Cerebellar nuclear complex (tissue), 1 donor: ENCODE data around the gene EVPLL.
"Not testable (repeated sequence)": the region's sequence is repeated elsewhere in the genome, so short reads cannot be mapped to it uniquely, and the experiment has no call there.

Source experiments
- DNase-seq, 2 experiments: peaks; one replicate each; lab custom pipeline; 2025; lab: John Stamatoyannopoulos, UW

Gene EVPLL

DNA sequence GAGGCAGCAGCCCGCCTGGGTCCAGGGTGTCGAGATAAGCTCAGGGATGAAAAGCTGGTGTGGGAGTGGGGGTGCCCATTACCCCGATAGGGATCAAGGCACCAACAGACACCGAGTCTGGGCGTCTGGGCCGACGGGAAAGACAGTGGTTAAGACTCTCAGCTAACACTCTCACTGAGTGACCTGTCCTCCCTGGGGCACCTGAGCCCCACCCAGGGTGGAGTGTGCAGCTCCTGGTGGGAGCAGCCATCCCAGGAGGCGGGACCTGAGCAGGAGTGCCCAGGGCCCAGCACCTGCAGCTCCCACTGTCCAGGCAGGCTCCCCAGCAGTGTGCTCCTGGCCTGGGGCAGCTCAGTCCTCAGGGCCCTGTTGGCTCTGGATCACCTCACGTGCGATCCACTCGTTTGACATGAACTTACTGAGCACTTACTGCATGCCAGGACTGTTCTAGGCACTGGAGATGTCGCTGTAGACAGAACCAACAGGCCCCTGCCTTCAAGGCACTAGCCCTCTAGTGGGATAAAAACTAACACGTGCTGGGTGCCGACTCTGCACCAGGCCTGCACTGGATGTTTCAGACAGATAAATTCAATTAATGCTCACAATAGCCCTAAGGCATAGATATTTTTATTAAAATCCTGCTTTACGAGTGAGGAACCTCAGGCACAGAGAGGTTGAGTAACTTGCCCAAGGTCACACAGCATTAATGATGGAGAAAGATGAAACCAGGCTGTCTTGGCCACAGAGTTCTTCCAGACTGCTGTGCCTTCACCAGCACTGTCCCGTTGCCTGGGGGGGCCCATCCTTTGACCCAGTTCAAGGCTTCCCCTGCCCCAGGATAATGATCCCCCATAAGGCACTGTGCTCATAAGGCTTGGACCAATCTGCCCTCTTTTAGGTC, 1.9 kb downstream of the EVPLL start:
- DNase-seq: no peak

DNA sequence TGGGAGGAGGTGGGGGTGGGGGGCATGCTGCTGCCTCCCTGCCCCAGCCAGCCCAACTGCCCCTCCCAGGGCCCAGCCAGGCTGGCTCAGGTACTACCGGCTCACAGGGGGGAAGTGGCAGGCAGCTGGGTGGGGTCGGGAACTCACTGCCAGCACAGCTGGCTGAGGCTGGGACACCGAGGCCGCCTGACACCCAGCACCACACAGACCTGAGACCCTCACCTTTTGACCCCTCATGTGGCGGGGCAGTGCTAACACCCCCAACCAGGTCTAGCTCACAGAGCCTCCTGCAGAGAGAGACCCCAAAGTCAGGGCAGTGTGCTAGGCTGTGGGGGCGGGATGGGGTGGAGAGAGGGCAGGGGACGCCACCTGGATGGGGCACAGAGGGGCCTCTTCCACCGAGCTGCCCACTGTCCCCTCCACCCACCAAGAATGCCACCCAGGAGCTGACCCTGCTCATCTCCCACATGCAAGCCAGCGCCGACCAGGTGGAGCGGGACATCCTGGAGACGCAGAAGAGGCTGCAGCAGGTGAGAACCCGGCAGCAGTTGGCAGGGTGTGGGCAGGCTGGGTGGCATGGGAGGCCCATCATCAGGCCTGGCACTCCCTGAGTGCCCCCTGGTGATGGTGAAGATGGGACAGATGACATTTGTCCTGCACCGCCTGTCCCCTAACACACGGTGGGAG, 3.0 kb downstream of the EVPLL start:
- no peak for DNase-seq

DNA sequence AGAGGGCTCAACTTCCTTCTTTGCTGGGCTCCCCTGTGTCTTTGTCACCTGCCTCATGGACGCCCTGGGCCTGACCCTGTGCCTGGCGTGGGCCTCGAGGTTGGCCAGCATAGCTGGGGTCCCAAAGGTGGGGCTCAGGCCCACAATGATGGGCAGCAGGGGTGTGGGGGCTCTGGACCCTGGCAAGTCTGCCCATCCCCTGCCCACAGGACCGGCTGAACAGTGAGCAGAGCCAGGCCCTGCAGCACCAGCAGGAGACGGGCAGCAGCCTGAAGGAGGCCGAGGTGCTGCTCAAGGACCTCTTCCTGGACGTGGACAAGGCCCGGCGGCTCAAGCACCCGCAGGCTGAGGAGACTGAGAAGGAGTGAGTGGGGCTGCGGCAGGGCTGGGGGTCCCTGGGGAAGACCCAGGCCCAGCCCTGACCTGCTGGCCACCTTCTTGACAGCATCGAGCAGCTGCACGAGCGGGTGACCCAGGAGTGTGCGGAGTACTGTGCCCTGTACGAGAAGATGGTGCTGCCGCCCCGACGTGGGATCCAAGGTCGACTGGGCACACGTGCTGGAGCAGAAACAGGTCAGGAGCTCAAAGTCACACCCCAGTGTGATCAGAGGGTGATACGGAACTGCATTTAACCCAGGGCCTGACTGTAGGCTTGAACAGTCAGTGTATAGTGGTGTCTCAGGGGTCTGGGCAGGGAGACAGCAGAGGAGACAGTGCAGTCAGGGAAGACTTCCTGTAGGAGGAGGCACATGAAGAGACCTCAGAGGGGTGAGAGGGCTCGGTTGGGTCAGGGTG, 3.8 kb downstream of the EVPLL start:
- no peak for DNase-seq

DNA sequence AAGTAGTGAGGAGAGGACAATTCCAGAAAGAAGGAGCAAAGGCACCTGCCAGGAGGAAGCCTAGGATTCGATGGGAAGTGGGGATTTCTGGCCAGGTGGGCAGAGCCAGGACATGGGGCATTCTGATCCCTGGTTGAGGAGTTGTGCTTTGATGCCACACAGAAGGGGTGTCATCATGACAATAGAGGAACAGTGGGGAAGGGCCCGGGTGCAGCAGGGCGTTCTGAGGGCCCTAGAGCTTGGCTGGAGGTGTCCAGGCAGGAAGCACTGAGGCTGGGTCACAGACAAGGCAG, 4.3 kb downstream of the EVPLL start:
- DNase-seq: no peak

DNA sequence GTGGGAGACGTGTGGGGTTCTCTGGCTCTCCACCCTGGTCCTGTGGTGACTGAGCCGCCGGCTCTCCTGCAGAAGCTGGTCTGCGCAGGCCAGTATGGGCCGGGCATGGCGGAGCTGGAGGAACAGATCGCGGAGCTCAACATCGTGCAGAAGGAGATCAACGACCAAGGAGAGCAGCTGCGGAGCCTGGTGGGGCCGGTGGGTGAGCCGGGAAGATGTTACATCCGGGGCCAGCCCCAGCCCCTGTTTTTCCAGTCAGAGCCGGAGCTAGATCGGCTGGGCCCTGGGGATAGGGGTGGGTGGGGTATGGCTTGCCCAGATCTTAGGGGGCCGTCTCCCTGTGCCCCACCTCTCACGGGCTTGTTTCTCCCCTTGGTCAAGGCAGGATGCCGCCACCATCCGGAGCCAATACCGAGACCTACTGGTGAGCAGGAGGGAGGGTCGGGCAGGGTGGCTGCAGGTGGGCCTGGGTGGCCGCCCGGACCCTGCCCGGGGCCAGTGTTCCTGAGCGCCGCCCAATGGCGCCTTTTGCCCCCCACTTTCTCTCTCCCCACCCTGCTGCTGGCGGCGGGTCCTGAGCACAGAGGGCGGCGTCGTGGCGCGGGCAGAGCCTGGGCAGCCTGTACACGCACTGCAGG, 5.0 kb downstream of the EVPLL start:
- no peak for DNase-seq

DNA sequence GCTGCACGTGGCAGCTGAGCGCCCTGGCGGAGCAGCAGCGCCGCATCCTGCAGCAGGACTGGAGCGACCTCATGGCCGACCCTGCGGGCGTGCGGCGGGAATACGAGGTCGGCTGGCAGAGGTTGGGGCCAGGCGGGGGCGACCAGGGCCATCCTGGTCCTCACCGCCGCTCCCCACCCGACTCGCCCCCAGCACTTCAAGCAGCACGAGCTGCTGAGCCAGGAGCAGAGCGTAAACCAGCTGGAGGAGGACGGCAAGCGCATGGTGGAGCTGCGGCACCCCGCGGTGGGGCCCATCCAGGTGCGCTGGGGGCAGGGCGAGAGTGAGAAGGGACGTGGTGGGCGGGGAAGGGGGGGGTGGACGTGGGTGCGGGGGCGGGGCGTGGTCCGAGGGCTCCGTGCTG, 5.5 kb downstream of the EVPLL start:
- not testable (repeated sequence) for DNase-seq

DNA sequence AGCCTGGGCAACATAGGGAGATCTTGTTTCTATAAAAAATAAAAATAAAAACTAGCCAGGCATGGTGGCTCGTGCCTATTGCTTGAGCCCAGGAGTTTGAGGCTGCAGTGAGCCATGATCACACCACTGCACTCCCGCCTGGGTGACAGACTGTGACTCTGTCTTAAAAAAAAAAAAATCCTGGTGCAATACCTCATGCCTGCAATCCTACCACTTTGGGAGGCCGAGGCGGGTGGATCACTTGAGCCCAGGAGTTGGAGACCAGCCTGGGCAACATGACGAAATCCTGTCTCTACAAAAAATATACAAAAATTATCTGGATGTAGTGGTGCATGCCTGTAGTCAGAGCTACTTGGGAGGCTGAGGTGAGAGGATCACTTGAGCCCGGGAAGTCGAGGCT, 6.7 kb downstream of the EVPLL start:
- not testable (repeated sequence) for DNase-seq

GRCh38 chr17:18387583-18387982, 10.0 kb downstream of the EVPLL start:
- not testable (repeated sequence) for DNase-seq

- not testable (repeated sequence) for DNase-seq
Measured at GRCh38 chr17:18388266-18388665, 10.7 kb downstream of the EVPLL start.

- not testable (repeated sequence) for DNase-seq
Measured at GRCh38 chr17:18388728-18389127, 11.2 kb downstream of the EVPLL start.

GRCh38 chr17:18401872-18402590, 24.5 kb downstream of the EVPLL start:
- DNase-seq: not testable (repeated sequence)

- DNase-seq: not testable (repeated sequence)
Measured at GRCh38 chr17:18403166-18403565, 25.6 kb downstream of the EVPLL start.

GRCh38 chr17:18403604-18404003, 26.0 kb downstream of the EVPLL start:
- DNase-seq: not testable (repeated sequence)

DNA sequence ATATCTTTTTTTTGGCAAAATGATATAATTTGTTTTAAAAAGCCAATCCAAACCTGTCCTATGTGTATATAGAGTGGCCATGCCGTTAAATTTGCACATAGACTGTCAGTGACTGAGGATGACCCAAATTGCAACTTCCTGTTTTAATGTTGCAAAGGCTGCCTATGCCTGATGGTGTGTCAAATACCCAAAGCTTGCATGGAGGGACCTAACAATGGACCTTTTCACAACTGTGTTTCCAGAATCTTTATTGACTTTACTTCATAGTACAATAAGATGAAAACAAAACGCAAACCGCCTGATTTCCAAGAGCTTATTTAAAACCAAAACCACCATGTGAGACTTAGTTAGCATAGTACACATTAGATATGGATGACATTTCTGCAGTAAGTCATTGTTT, 31.3 kb downstream of the EVPLL start:
- DNase-seq: not testable (repeated sequence)

GRCh38 chr17:18409321-18409720, 31.7 kb downstream of the EVPLL start:
- DNase-seq: not testable (repeated sequence)

- DNase-seq: not testable (repeated sequence)
Measured at GRCh38 chr17:18410736-18411135, 33.2 kb downstream of the EVPLL start.

GRCh38 chr17:18411377-18411864, 33.8 kb downstream of the EVPLL start:
- not testable (repeated sequence) for DNase-seq

DNA sequence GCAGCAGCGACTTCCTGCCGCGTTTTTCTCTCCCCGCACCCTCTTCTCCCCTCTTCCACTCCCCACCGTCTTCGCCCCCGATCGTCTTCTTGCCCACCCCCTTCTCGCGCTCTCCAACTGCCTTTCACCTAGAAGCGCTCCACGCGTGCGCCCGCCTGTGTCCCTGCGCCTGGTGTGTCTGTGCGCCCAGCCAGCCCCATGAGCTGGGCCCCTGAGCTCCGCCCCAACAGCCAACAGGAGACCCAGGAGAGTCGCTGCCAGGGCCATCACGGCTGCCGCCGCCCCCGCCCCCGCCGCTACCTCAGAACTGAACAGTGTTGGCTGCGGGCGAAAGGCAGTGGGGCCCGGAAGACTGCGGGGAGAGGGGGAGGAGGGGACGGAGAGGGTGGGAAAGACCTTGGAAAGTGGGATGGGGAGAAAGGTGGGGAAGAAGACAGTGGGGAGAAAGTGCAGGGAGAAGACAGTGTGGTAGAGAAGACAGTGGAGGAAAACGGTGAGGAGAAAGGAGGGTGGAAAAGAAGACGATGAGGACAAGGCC, 34.5 kb downstream of the EVPLL start:
- not testable (repeated sequence) for DNase-seq

- not testable (repeated sequence) for DNase-seq
Measured at GRCh38 chr17:18421521-18421920, 43.9 kb downstream of the EVPLL start.

DNA sequence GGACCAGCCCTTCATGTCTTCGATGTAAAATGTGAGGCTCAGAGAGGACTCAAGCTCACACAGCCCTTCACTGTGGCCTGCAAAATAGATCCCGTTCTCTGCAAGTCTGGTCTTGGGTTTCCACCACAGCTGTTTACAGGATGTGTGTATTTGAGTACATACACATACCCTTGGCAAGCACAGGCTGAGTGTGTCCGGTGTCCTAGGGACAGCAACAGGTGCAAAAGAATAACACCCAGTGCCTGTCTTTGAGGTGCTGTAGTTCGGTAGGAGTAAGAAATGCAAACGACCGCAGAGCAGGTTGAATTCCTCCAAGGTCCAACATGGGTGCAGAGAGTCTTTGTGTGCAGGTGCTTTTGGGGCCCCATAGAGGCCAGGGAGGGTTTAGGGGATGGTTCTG, 44.9 kb downstream of the EVPLL start:
- DNase-seq: not testable (repeated sequence)

- not testable (repeated sequence) for DNase-seq
Measured at GRCh38 chr17:18423015-18423414, 45.4 kb downstream of the EVPLL start.
